GM21390 (cell line): ENCODE data around the gene CEBPG.

Experiments
- ATAC-seq: cut with Tn5 transposase; IDR thresholded peaks from one replicate; pipeline ENCODE4 v1.9.1; 2021; ENCODE audit not compliant: unreplicated experiment

CEBPG gene

GRCh38 chr19:33373453-33374235 lies at the start of gene CEBPG:
Gene CEBPG (plus strand): TSS chr19:33373709. CDS start chr19:33379240, 5,531 bp downstream.
- ATAC-seq: peak; percentile 85

GRCh38 chr19:33324628-33325027 lies 48.9 kb upstream of the CEBPG start:
- no peak for ATAC-seq

DNA sequence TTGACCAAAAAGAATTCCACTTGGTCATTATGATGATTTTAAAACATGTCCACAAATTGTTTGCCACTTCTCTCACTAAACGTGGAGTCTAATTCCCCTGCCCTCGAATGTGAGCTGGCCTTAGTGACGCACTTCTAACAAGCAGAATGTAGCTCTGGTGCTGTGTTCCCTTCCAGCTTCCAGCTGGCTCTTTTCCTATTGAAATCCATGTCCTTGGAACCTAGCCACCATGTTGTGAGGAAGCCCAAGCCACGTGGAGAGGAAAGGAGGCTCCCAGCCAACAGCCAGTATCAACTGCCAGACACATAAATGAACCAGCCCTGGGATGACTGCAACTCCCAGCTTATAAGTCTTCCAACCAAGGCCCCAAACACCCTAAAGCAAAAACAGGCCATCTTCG lies 47.6 kb upstream of the CEBPG start:
- no peak for ATAC-seq

GRCh38 chr19:33329060-33329459 lies 44.4 kb upstream of the CEBPG start:
- ATAC-seq: no peak

- no peak for ATAC-seq
These were observed 43.8 kb upstream of the CEBPG start for GRCh38 chr19:33329736-33330135.

DNA sequence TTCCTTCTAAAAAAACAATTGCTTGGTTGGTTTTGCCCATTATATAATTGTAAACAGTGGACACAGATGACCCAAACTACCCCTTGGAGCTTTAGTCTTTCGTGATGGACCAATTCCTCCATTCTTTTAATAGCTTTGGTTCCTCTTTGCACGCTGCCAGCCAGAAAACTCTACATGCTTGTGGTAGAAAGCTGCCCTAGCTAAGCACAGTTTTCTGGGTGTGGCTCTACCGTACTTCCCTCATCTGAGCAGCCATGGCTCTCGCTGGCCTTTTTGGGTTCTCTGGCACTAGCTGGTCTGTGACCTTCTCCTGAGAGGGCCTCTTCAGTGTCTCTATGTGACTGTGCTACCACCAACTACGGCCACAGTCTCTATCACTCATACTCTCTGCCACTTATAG lies 41.3 kb upstream of the CEBPG start:
- ATAC-seq: no peak

DNA sequence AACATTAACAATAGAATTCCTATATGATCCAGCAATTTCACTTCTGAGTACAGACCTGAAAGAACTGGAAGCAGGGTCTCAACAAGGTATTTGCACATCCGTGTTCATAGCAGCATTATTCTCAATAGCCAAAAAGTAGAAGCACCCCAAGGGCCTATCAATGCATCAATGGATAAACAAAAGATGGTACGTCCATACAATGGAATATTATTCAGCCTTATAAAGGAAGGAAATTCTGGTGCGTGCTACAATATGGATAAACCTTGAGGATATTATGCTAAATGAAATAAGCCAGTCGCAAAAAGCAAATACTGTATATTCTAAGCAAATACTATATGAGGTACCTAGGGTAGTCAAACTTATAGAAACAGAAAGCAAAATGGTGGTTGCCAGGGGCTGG lies 40.4 kb upstream of the CEBPG start:
- ATAC-seq: no peak

GRCh38 chr19:33333642-33334041 lies 39.9 kb upstream of the CEBPG start:
- no peak for ATAC-seq

GRCh38 chr19:33334271-33334670 lies 39.2 kb upstream of the CEBPG start:
- no peak for ATAC-seq

DNA sequence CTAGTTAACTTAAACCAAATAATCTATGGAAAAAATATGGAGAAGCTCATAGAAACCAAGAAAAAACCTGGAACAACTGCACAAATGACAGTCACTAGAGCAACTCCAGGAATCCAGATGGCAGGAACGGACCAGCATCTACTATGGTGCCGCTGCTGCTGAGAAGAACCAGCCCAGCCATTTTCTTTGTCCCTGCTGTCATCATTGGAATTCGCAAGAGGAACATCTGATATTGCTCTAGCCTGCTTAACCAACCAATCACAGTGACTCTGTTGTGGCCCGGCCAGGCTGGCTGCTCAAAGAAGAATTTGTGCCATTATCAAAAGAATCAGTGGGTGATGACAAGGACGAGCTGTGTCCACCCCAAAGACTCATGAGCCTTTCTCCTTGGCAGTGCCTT lies 38.1 kb upstream of the CEBPG start:
- no peak for ATAC-seq

GRCh38 chr19:33339016-33339984 lies 34.2 kb upstream of the CEBPG start:
- ATAC-seq: no peak

DNA sequence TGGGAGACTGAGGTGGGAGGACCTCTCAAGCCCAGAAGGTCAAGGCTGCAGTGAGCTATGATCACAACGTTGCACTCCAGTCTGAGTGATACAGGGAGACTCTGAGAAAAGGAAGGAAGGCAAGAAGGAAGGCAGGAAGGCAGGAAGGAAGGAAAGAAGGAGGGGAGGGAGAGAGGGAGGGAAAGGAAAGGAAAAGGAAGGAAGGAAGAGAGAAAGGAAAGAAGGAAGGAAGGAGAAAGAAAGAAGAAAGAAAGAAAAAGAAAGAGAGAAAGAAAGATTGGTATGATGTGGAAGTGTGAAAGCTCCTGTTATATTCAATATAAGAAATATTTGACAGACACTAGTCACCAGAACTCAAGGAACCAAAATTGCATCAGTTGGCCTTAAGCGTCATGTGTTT lies 32.5 kb upstream of the CEBPG start:
- ATAC-seq: no peak

DNA sequence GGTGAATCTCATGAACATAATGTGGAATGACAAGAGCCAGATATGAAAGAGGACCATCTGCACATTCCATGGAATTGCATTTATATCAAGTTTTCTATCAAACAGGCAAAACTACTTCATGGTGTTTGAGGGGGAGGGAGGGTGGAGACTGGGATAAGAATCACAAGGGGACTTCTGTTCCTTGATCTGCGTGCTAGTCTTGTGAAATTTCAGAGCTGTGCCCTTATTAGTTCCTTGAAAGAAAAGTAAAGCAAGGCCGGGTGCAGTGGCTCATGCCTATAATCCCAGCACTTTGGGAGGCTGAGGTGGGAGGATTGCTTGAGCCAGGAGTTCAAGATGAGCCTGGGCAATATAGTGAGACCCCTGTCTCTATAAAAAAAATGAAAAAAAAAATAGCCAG lies 30.2 kb upstream of the CEBPG start:
- ATAC-seq: no peak

- ATAC-seq: no peak
These were observed 29.5 kb upstream of the CEBPG start for GRCh38 chr19:33343859-33344572.

GRCh38 chr19:33344573-33344925 lies 29.0 kb upstream of the CEBPG start:
- no peak for ATAC-seq

GRCh38 chr19:33345163-33345562 lies 28.3 kb upstream of the CEBPG start:
- ATAC-seq: no peak

DNA sequence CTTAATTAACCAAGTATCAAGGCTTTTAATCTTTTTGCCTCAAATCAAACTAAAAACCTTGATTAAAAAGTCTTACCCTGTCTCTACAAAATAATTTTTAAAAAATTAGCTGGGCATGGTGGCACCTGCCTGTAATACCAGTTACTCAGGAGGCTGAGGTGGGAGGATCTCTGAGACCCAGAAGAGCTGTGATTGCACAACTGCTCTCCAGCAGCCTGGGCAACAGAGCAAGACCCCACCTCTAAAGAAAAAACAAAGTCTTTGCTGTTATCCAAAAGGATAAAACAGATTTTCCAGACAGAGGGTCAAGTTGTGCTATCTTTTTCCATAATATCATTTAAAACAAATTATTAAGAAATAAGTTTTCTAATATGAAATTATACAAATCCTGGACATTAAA lies 26.8 kb upstream of the CEBPG start:
- no peak for ATAC-seq

DNA sequence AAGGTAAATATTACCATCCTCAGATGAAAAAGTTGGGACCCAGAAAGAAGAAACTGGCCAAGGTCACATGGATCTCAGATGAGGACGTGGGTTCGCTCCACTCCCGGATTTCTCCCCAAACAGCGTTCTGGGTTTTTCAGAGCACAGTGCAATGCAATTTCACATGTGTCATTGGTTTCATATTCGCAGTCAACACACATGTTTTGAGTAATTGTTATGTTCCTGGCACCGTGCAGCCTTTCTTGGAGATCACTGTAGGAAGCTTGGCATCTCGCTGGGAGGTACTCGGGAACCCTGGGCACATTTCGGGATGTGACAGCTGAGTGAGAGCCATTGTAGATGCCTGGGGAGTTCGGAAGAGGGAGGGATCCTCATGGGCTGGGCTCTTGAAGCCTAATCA lies 26.2 kb upstream of the CEBPG start:
- no peak for ATAC-seq

- no peak for ATAC-seq
These were observed 25.1 kb upstream of the CEBPG start for GRCh38 chr19:33348301-33349010.

- no peak for ATAC-seq
These were observed 23.9 kb upstream of the CEBPG start for GRCh38 chr19:33349319-33350289.
